ENCODE results near the gene COL16A1.

Gene COL16A1

DNA sequence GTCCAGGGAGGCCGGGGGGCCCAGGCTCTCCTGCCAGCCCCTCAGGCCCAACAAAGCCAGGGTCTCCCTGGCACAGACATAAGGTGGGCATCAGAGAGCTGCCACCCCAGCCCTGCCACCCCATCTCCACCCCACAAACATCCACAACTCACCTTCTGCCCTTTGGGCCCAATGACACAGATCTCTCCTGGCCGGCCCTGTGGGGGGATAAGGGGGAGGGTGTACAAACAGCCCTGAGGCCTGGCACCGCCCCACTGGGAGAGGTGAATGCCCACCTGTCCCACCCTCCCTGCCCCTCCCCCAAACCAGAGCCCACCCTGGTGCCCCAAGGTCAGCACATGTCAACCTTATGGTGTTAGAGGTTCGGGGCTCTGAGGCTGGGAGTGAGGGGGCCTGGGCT, 12.4 kb downstream of the COL16A1 start:
- no peak overlapping the region for H3K4me3 ChIP-seq (ENCODE audit: low read depth, low read length)
- no peak for DNase-seq (ENCODE audit: low read depth)

DNA sequence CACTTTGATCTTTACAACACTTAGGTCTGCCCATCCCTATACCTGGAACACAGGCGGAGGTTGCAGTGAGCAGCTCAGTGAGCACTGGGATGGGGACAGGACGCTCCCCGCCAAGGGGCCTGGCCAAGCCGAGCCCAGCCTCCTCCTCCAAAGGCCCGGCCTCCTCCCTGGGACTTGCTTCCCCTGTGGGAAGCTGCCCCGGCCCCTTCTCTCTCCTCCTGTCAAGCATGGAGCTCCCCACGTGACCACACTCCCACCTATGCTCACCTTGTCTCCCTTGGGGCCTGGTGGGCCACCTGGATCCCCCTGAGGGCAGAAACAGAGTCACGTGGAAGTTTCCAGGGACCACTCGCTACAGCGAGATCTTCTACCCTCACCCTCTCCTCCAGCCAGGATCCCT, 12.9 kb downstream of the COL16A1 start:
- no peak for DNase-seq (ENCODE audit: low read depth)

DNA sequence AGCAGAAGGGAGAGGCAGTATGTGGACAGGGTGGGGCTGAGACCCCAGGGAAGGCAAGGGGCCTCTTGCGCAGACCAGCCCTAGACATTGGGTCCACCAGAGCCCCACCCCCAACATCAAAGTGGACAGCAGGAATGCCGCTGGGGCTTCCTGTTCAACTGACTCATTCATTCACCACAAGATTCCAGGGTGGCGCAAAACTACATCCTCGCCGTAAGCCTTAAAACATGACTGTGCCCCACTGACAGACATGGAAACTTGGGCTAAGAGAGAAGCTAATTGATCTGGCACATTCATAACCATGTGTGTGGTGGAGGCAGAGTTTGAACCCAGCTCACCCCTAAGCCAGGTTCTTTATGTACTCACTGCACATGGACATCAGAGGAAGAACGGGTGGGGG, 14.0 kb downstream of the COL16A1 start:
- H3K4me3 ChIP-seq (ENCODE audit: low read depth, low read length), result no peak overlapping the region

More for the DNA sequence above, 12.9 kb downstream of the COL16A1 start:
- H3K4me3 ChIP-seq (ENCODE audit: low read depth, low read length), result no peak overlapping the region

DNA sequence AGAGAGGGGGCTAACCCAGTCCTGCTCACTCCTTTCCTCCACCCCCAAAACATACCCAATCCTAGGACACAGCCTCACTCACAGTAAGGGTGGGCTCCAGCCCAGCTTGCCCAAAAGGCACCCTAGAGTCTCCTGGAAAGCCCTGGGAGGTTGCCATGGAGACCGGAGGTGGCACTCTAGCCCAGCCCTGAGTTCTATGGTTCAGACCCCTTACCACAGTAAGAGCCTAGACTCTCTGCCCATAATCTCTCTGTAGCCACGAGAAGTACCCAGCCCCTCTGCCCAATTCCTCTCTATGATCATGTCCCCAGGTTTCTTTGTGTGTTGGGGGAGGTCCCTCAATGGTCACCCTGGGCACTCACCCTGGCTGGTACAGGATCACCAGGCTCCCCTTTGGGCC, 14.4 kb downstream of the COL16A1 start:
- no peak overlapping the region for H3K4me3 ChIP-seq (ENCODE audit: low read depth, low read length)
- DNase-seq (ENCODE audit: low read depth), result no peak

More for the DNA sequence above, 14.0 kb downstream of the COL16A1 start:
- DNase-seq (ENCODE audit: low read depth), result peak; percentile 78

DNA sequence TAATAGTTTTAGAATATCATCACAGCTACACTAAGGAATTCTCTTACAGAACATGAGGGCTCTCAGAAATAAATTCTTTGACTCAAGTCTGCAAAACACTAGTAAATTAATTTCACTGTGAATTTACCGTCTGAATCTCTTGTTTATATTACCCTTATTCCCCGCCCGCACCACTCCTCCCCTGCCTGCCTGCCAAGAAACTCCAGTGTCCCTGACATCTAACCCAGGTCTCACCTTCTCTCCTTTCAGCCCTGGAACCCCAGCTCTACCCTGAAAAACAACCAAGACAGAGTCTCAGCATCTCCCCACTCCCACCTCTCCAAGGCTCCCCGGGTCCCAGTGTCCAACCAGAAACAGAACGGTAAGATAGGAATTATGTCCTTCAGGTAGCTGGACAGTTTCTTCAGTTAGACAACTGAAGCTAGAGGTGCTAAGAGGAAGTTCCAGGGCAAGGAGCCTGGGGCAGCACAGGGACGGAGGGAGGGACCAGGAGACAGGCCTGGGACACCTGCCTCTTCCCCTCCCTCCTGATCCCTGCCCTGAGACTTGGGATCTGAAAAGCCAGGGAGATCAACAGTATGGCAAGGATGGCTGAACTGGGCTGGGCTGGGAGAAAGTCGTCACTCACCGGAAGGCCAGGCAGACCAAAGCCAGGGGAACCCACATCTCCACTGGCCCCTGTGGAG, 15.4 kb downstream of the COL16A1 start:
- no peak overlapping the region for H3K4me3 ChIP-seq (ENCODE audit: low read depth, low read length)
- no peak for DNase-seq (ENCODE audit: low read depth)

DNA sequence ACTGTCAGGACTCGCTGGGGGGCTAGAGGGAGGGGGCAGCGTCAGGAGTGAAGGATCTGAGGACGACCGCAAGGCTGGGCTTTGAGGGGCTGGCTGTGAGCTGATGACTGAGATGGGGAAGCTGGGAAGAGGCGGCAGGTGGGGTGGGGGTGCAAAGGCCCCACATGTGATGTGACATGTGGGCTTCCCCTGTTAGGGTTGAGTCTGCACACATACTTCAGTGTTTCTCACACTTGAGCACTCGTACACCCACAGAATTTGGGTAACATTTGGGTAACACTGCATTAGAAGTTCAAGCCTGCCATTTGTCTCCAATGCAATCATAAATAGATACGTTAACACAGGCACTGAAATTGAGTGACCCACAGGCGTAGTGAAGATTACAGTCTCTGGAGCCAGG, 16.2 kb downstream of the COL16A1 start:
- no peak for DNase-seq (ENCODE audit: low read depth)
- no peak overlapping the region for H3K4me3 ChIP-seq (ENCODE audit: low read depth, low read length)

DNA sequence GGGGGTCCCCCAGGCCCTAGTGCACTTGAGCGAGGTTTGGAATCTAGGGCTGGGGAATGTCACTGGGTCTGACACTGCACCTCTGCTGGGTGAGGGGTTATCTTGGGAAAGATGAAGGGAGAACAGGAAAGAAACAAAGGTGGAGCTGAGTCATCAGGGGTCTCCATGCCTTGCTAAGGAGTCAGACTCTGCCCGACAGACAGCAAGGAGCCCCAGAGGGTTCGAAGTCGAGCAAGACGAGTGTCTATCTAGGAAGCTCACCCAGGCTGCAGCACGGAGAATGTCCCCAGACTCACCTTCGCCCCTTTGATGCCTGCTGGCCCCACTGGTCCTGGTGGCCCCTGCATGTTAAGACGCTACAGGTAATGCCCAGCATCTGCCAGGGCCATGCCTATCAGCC, 18.0 kb downstream of the COL16A1 start:
- DNase-seq (ENCODE audit: low read depth), result no peak
- H3K4me3 ChIP-seq (ENCODE audit: low read depth, low read length), result no peak overlapping the region

DNA sequence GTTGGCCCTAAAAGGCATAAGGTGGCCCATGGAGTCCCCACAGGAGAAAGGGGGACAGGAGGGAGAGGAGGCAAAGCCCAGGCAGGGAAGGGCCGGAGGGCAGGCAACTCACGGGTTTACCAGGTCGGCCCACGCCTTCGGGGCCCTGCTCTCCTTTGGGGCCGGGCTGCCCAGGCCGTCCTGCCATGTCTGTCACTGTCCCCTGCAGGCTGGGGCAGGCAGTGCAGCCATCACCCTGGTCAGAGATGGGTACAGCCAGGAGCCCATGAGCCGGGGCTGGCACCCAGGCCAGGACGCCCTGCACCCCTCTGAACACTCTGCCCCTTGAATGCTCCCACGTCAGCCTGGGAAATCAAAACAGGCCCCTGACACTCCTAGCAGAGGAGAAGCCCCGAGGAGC, 19.8 kb downstream of the COL16A1 start:
- no peak overlapping the region for H3K4me3 ChIP-seq (ENCODE audit: low read depth, low read length)
- DNase-seq (ENCODE audit: low read depth), result no peak

DNA sequence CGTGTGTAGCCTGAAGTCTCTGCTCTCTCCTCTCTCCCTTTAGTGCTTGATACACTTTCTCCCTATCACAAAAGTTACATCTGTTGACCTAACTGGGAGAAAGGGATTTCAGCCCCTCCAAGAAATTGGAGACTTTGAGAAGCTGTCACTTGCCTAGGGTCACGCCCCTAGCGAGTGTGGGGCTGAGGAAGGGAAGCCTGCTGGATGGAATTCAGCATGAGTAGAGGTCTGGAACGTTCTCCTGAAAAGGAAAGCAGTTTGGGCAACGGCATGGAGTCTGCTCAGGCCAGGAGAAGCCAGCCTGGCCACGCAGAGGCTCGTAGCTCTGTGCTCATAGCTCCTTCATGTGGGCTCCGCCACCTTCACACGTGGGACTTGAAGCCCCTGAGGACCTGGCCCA, 22.4 kb downstream of the COL16A1 start:
- DNase-seq (ENCODE audit: low read depth), result no peak
- H3K4me3 ChIP-seq (ENCODE audit: low read depth, low read length), result no peak overlapping the region

DNA sequence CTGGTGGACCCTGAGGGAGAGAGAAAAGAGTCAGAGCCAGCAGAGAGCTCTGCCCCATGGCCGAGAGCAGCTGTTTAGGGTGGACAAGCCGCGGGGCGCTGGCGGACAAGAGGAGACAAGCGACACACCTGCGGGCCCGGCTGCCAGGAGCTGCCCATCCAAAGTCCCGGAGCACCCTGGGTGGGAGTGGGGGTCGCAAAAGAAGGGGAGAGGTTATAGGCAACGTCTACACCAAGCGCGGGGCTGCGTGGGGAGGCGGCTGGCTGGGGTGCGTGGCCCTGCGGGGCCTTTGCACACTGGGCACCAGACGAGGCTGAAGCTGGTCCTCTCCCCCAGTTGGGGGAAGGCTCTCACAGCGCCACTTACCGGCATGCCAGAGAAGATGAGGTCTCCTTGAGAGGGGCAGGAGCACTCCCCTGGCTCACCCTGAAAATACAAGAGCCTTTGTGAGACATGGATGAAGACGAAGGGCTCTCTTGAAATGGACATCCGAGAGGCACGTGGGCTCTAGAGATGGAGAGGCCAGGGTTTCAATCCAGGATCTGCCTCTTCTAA, 24.1 kb downstream of the COL16A1 start:
- DNase-seq (ENCODE audit: low read depth), result no peak

DNA sequence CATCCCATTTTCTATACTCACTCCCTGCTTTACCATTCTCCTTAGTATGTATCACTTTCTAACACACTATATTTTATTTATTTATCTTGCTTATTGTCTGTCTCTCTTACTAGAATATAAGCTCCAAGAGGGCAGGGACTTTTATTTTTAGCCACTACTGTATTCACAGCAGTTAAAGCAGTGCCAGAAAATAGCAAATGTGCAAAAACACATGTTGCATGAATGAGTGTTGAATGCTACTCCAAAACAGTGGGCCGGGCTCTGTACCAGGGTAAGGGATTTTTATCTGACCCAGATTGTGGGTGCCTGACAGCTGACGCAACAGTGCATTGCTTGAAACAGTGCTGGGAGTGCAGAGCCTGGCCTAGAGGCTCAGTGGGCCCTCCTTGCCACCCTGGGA, 24.7 kb downstream of the COL16A1 start:
- no peak for DNase-seq (ENCODE audit: low read depth)
- H3K4me3 ChIP-seq (ENCODE audit: low read depth, low read length), result no peak overlapping the region

More for the DNA sequence above, 24.1 kb downstream of the COL16A1 start:
- H3K4me3 ChIP-seq (ENCODE audit: low read depth, low read length), result no peak overlapping the region

DNA sequence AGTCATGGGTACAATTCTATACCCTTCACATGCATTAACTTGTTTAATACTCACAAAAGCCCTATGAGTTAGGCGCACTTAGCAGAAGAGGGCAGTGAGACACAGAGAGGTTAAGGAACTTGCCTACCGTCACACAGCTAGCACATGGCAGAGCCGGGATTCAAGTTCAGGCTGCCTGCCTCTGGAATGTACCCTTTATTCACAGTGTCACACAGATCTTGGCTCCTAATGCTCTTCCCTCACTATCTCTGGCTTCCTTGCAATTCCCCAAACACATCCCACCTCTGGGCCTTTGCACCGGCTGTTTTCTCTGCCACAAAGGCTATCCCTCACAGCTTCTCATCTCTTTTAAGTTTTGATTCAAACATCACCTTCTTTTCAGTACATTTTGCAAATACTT, 25.1 kb downstream of the COL16A1 start:
- DNase-seq (ENCODE audit: low read depth), result no peak

DNA sequence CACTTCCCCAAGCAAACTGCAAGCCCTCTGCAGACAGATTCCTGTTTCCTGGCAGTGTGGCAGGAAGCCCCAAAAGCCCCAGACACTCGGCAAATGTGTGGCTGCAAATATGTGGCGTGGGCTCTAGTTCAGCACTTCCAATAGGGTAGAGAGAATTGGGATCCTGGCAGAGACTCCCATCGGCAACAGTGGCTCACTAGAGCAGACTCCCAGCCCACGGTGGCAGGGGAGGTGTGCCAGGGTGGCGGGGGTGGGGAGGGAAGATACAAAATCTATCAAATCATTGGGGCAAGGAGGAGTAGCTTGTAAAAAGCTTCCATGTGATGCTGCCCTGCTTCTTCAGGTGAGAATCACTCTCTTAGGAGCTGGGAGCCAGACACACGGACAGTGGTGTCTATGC, 25.9 kb downstream of the COL16A1 start:
- H3K4me3 ChIP-seq (ENCODE audit: low read depth, low read length), result no peak overlapping the region
- DNase-seq (ENCODE audit: low read depth), result no peak

More for the DNA sequence above, 25.1 kb downstream of the COL16A1 start:
- no peak overlapping the region for H3K4me3 ChIP-seq (ENCODE audit: low read depth, low read length)

DNA sequence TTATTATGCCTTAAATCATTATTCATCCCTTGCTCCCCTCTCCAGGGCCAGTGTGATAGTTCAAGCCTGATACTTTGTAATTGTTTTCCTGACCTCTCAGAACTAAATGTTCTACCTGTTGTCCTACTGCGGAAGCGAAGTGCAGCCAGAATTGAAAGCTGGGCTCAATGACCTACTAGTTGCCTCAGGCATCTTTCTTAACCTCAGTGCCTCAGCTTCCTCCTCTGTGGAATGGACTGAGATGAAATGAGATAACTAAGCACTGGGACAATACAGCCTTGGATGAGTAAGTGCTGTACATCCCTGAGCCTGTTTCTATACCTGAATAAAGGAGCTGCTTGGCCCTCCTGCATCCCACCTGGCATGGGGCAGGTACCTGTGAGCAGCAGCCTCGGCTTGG, 26.4 kb downstream of the COL16A1 start:
- DNase-seq (ENCODE audit: low read depth), result no peak
- no peak overlapping the region for H3K4me3 ChIP-seq (ENCODE audit: low read depth, low read length)

DNA sequence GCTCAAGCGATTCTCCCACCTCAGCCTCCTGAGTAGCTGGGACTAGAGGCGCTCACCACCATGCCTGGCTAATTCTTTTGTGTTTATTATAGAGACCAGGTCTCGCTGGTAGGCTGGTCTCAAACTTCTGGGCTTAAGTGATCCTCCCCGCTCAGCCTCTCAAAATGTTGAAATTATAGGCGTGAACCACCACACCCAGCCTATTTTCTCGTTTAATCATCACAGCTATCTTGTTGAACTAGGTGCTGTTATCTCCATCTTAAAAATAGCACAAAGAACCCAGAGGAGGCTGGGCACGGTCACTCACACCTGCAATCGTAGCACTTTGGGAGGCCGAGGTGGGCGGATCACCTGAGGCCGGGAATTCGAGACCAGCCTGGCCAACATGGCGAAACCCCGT, 28.1 kb downstream of the COL16A1 start:
- H3K4me3 ChIP-seq (ENCODE audit: low read depth, low read length), result no peak overlapping the region
- DNase-seq (ENCODE audit: low read depth), result no peak

DNA sequence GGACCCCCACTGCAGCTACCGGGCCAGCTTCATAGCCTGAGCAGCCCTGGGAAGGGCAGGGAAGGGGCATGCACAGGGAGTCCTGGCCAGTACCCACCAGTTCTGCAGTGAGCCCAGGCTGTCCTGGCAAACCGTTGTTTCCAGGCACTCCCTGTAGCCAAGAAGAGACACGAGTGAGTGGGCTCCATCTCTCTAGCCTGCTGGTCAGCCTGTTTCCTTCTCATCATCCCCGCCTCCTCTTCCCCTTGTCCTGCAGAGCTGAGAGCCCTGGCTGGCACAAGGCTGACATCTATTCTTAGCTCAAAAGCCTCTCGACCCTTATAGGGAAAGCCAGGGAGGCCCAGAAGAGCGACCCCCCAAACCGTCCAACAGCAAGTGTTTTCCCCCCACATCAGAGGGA, 28.7 kb downstream of the COL16A1 start:
- DNase-seq (ENCODE audit: low read depth), result no peak
- H3K4me3 ChIP-seq (ENCODE audit: low read depth, low read length), result no peak overlapping the region

DNA sequence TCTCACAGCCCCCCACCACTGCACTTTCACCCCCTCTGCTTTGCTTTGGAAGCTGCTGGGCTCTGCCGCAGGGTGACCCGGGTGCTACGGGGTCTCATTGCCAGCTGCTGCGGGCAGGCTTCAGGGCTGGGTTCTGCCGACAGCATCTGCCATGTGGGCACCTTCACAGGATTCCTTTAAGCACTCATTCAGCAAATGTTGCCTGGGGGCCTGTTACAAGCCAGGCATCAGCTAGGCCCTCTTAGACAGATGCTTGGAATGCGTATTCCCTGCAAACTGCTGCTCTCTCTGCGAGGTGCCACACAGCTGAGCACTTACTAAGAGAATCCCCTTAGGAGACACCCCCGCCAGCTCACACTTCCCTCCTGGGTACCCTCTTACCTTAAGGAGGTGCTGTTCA, 29.2 kb downstream of the COL16A1 start:
- H3K4me3 ChIP-seq (ENCODE audit: low read depth, low read length), result no peak overlapping the region
- DNase-seq (ENCODE audit: low read depth), result peak; percentile 55

DNA sequence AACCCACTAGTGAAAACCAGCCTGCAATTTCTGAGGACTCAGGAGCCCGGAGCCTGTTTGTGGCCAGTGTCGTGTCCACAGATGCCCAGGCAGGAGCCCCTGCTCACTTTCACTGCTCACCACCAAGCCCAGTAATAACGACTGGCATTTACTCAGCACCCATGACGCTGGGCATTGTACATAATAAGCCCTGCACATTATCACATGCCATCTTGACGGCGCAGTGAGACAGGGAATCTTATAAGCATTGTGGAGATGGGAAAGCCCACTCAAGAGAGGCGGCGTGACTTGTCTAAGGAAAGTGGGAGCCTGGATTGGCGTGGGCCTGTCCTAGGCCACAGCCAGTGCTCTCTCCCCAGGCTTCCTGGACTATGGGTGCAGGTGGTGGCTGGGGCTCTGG, 30.4 kb downstream of the COL16A1 start:
- H3K4me3 ChIP-seq (ENCODE audit: low read depth, low read length), result no peak overlapping the region
- DNase-seq (ENCODE audit: low read depth), result no peak

DNA sequence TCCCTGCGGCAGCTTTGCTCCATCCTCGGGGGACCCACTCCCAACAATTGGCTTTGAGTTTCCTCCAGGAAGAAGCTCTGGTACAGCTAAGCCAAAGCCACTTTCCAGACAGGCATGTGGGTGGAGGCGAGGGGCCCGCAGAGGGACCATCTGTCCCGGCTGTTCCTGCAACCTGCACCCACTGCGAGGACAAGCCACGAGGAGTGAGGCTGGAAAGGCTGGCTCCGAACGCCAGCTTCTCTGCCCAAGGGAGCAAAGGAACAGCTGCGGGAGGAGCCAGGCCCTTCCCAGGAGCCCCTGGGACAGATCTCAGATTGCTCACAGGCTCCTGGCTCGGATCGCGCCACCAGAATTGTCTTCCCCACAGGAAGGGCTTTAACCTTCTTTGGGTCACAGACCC, 30.8 kb downstream of the COL16A1 start:
- H3K4me3 ChIP-seq (ENCODE audit: low read depth, low read length), result no peak overlapping the region

DNA sequence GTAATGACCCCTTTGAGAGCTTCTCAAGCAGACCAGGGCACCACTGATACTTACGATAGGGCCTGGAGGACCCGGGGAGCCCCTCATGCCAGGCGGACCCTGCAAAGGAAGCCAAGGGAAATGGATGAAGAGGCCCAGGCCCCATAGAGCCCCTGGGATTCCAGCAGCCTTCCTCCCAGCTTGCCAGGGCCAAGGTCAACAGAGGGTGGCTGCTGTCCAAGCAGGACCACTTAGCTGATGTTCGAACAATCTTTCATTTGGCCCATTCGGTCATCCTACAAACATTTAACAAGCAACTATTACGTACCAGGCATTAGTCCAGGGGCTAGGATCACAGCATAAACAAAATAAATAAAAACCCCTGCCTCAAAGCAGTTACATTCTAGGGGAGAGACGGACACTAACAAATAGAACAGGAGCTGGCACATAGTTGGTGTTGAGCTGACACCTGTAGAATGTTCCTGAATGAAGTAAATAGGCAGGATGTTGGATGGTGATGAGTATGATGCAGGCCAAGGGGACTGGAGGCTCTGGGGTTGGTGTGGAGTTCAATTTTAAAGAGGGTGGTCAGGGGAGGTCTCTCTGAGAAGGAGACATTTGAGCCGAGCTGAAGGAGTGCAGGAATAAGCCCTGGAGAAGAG, 32.1 kb downstream of the COL16A1 start:
- no peak overlapping the region for H3K4me3 ChIP-seq (ENCODE audit: low read depth, low read length)
- no peak for DNase-seq (ENCODE audit: low read depth)

More for the DNA sequence above, 30.8 kb downstream of the COL16A1 start:
- DNase-seq (ENCODE audit: low read depth), result peak; percentile 36

DNA sequence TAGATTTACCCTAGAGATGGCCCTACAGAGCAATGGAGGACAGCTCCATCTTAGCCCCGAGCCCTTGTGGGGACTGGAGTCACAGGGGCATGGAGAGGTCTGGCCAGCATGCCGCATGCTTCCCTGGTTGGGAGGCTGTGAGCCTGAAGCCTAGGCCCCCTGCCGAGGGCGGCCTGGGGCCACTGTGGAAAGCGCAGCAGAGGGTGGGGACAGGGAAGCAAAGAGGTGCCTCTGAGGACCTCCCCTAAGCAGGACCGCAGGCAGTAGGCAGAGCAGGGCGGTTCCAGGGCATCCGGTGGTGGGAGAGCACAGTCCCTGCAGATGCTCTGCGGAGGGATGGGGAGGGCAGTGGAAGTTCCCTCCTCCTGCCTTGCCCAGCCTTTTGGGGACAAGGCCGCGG, 32.7 kb downstream of the COL16A1 start:
- no peak for DNase-seq (ENCODE audit: low read depth)
- no peak overlapping the region for H3K4me3 ChIP-seq (ENCODE audit: low read depth, low read length)

All from skeletal muscle cell (primary cell).